HCT116 (cell line): ENCODE data around the gene PLCH2. TPM values are rescaled to one million over a fixed set of nuclear protein-coding genes. Genes with fewer than 3 reads are reported as not detected.

Experiments
- ATAC-seq: fragments of 200-7000 bp; cut with Tn5 transposase; 2 replicates; pipeline ENCODE4 v1.9.1; 2020; ENCODE audit warnings: mild to moderate bottlenecking, moderate library complexity
- BruUV-seq: library from RNA; stranded (reverse); fragments of 400-500 nt; replicated peaks from 2 replicates; lab custom pipeline; 2021; lab: Mats Ljungman, UMichigan
- CTCF ChIA-PET: fragments of 300-600 bp; sonication (Branson Sonifier 250); formaldehyde crosslinking; loops from one replicate; lab custom pipeline; 2021; ENCODE audit warnings: antibody characterized with exemption; lab: Charles Lee
- POLR2A ChIA-PET: fragments of 300-600, 350-600 bp; sonication (Branson Sonifier 250); formaldehyde crosslinking; loops from one replicate; lab custom pipeline; 2021; ENCODE audit warnings: antibody characterized with exemption; lab: Charles Lee
- RAD21 ChIA-PET, 2 experiments: fragments of 300-600 bp; sonication (Branson Sonifier 250); formaldehyde crosslinking; loops; one replicate each; lab custom pipeline; 2023; ENCODE audit warnings: low total read pairs in 2 of 2; ENCODE audit not compliant: uncharacterized antibody in 2 of 2, unreplicated experiment in 2 of 2, low non-redundant PET in 1 of 2; lab: Charles Lee
- DNase-seq: peaks from one replicate; pipeline ENCODE4 v3.0.0-alpha.2; 2010; ENCODE audit warnings: low read depth, low spot score
- H2AFZ ChIP-seq: fragments of 200-600 bp; shearing (Covaris generic), sonication (generic); 2 replicates; pipeline ENCODE4 v1.6.1; 2017; ENCODE audit warnings: low read depth, mixed run types, mixed read lengths, antibody characterized with exemption, low read length; ENCODE audit not compliant: poor library complexity, severe bottlenecking
- H3K27ac ChIP-seq: 2 replicates; pipeline ENCODE4 v1.5.1; 2012; ENCODE audit warnings: low read depth, low read length
- H3K27me3 ChIP-seq: fragments of 200-600 bp; sonication (generic); 2 replicates; pipeline ENCODE4 v1.6.1; 2016; ENCODE audit warnings: mixed run types, low read length, mixed read lengths; ENCODE audit not compliant: insufficient read depth
- H3K36me3 ChIP-seq, 2 experiments: fragments of 200-500 bp in 1 of 2; fragments of 200-600 bp in 1 of 2; sonication (Bioruptor generic) in 1 of 2; sonication (generic) in 1 of 2; 2 replicates each; pipeline versions ENCODE4 v1.5.1 to v1.6.1; 2014 to 2016; ENCODE audit warnings: low read length in 2 of 2, inconsistent platforms in 1 of 2, mixed read lengths in 1 of 2, mixed run types in 1 of 2; ENCODE audit not compliant: insufficient read depth in 2 of 2, control insufficient read depth in 1 of 2
- H3K4me1 ChIP-seq, 2 experiments: fragments of 200-600 bp in 1 of 2; sonication (generic) in 1 of 2; 2 replicates each; pipeline versions ENCODE4 v1.5.1 to v1.6.1; 2012 to 2017; ENCODE audit warnings: low read length in 2 of 2, inconsistent platforms in 1 of 2, mild to moderate bottlenecking in 1 of 2, mixed read lengths in 1 of 2, mixed run types in 1 of 2, moderate library complexity in 1 of 2; ENCODE audit not compliant: insufficient read depth in 2 of 2, control insufficient read depth in 1 of 2
- H3K4me2 ChIP-seq: fragments of 200-600 bp; sonication (generic); 2 replicates; pipeline ENCODE4 v1.6.1; 2017; ENCODE audit warnings: mixed run types, low read length, mixed read lengths
- H3K4me3 ChIP-seq, 2 experiments: fragments of 200-600 bp in 1 of 2; sonication (generic) in 1 of 2; replicated peaks in 1 of 2; 2 replicates each; pipeline ENCODE4 v1.5.1; 2011 to 2016; ENCODE audit warnings: low read length in 2 of 2, control low read depth in 1 of 2, low read depth in 1 of 2, mild to moderate bottlenecking in 1 of 2, mixed read lengths in 1 of 2, mixed run types in 1 of 2
- H3K79me2 ChIP-seq: fragments of 200-600 bp; sonication (generic); 2 replicates; pipeline ENCODE4 v1.6.1; 2017; ENCODE audit warnings: mild to moderate bottlenecking, mixed run types, low read length, moderate library complexity, mixed read lengths; ENCODE audit not compliant: insufficient read depth
- H3K9ac ChIP-seq: fragments of 200-600 bp; sonication (generic); 2 replicates; pipeline ENCODE4 v1.6.1; 2016; ENCODE audit warnings: low read length, mixed read lengths
- H3K9me2 ChIP-seq: fragments of 200-600 bp; sonication (generic), shearing (Covaris generic); 2 replicates; pipeline ENCODE4 v1.6.1; 2017; ENCODE audit warnings: mixed run types, mild to moderate bottlenecking, moderate library complexity; ENCODE audit not compliant: insufficient read depth
- H3K9me3 ChIP-seq, 2 experiments: fragments of 200-500 bp in 1 of 2; fragments of 200-600 bp in 1 of 2; sonication (Bioruptor generic) in 1 of 2; sonication (generic) in 1 of 2; 2 replicates each; pipeline ENCODE4 v1.6.1; 2014 to 2017; ENCODE audit warnings: low read length in 2 of 2, mixed read lengths in 2 of 2, inconsistent platforms in 1 of 2, low read depth in 1 of 2, mild to moderate bottlenecking in 1 of 2, mixed run types in 1 of 2, moderate library complexity in 1 of 2; ENCODE audit not compliant: control insufficient read depth in 1 of 2, insufficient read depth in 1 of 2
- H4K20me1 ChIP-seq: fragments of 200-600 bp; sonication (generic), shearing (Covaris generic); 2 replicates; pipeline ENCODE4 v1.6.1; 2017; ENCODE audit warnings: mixed run types, mild to moderate bottlenecking, moderate library complexity; ENCODE audit not compliant: insufficient read depth
- ATF3 ChIP-seq: IDR thresholded peaks from 2 replicates; pipeline ENCODE4 v1.6.1; 2012
- CBX3 ChIP-seq: IDR thresholded peaks from 2 replicates; pipeline ENCODE4 v1.6.1; 2012; ENCODE audit warnings: low read depth
- CEBPB ChIP-seq: IDR thresholded peaks from 2 replicates; pipeline ENCODE4 v1.6.1; 2012; ENCODE audit warnings: low read depth
- CTCF ChIP-seq, 3 experiments: fragments of 200-600 bp in 1 of 3; sonication (generic) in 1 of 3; IDR thresholded peaks in 2 of 3; conservative IDR thresholded peaks in 1 of 3; 2 replicates each; pipeline ENCODE4 v1.5.1; 2012 to 2017; ENCODE audit warnings: low read depth in 2 of 3, low read length in 2 of 3, antibody characterized with exemption in 1 of 3, borderline replicate concordance in 1 of 3, control low read depth in 1 of 3, mild to moderate bottlenecking in 1 of 3, mixed read lengths in 1 of 3, mixed run types in 1 of 3, moderate library complexity in 1 of 3; ENCODE audit not compliant: insufficient read depth in 1 of 3
- EGR1 ChIP-seq: IDR thresholded peaks from 2 replicates; pipeline ENCODE4 v1.6.1; 2012; ENCODE audit warnings: low read depth
- ELF1 ChIP-seq: IDR thresholded peaks from 2 replicates; pipeline ENCODE4 v1.6.1; 2012; ENCODE audit warnings: low read depth, borderline replicate concordance
- EZH2 ChIP-seq: fragments of 200-600 bp; sonication (generic); IDR thresholded peaks from 2 replicates; pipeline ENCODE4 v1.6.1; 2017; ENCODE audit warnings: antibody characterized with exemption, mixed run types
- EZH2phosphoT487 ChIP-seq: fragments of 200-600 bp; IDR thresholded peaks from 2 replicates; pipeline ENCODE4 v1.6.1; 2018; ENCODE audit warnings: antibody characterized with exemption, borderline replicate concordance
- FOSL1 ChIP-seq: IDR thresholded peaks from 2 replicates; pipeline ENCODE4 v1.6.1; 2012; ENCODE audit warnings: low read depth
- JUND ChIP-seq: IDR thresholded peaks from 2 replicates; pipeline ENCODE4 v1.6.1; 2012
- MAX ChIP-seq: IDR thresholded peaks from 2 replicates; pipeline ENCODE4 v1.6.1; 2012
- POLR2A ChIP-seq: IDR thresholded peaks from 2 replicates; pipeline ENCODE4 v1.7.0; 2011; ENCODE audit warnings: borderline replicate concordance; ENCODE audit not compliant: insufficient read depth, insufficient read length; ENCODE audit errors: extremely low read depth
- POLR2AphosphoS5 ChIP-seq: IDR thresholded peaks from 2 replicates; pipeline ENCODE4 v1.6.1; 2011; ENCODE audit warnings: mild to moderate bottlenecking, low read depth, low read length, moderate library complexity
- RAD21 ChIP-seq: IDR thresholded peaks from 2 replicates; pipeline ENCODE4 v1.6.1; 2012; ENCODE audit warnings: low read depth, mild to moderate bottlenecking
- SRF ChIP-seq: IDR thresholded peaks from 2 replicates; pipeline ENCODE4 v1.6.1; 2012; ENCODE audit warnings: low read depth
- TCF7L2 ChIP-seq: IDR thresholded peaks from 2 replicates; pipeline ENCODE4 v1.7.0; 2011; ENCODE audit warnings: borderline replicate concordance, inconsistent platforms; ENCODE audit not compliant: insufficient read depth, insufficient read length; ENCODE audit errors: extremely low read depth
- YY1 ChIP-seq: IDR thresholded peaks from 2 replicates; pipeline ENCODE4 v1.6.1; 2011; ENCODE audit warnings: low read length, low read depth, moderate library complexity, mild to moderate bottlenecking; ENCODE audit not compliant: insufficient replicate concordance; ENCODE audit errors: extremely low read depth
- ZBTB33 ChIP-seq: IDR thresholded peaks from 2 replicates; pipeline ENCODE4 v1.6.1; 2011; ENCODE audit warnings: mild to moderate bottlenecking, low read length, moderate library complexity; ENCODE audit not compliant: insufficient replicate concordance; ENCODE audit errors: extremely low read depth
- ZFX ChIP-seq: fragments of 450-650 bp; IDR thresholded peaks from 2 replicates; pipeline ENCODE4 v1.6.1; 2017
- ZNF274 ChIP-seq: fragments of 200-500 bp; sonication (Bioruptor generic); IDR thresholded peaks from 2 replicates; pipeline ENCODE4 v1.6.1; 2014; ENCODE audit warnings: mild to moderate bottlenecking, low read depth, low read length, inconsistent platforms
- intact Hi-C: fragments of 100-400 bp; cut with micrococcal nuclease; formaldehyde crosslinking; loops from 2 replicates; pipeline ENCODE4 v1.10.0; 2022
- total RNA-seq: library from RNA; stranded (reverse); gene quantifications from one replicate; pipeline ENCODE4 v1.2.1, GENCODE V29; 2021; ENCODE audit not compliant: unreplicated experiment

PLCH2 gene
- total RNA-seq, 1 experiment from 2014 or later = 2.0 TPM

- H3K27me3 ChIP-seq = no peaks in the 10 kb centered on the region
- peaks cover 19% of the 10 kb centered on the region for H3K79me2 ChIP-seq
- no peaks in the 10 kb centered on the region for H4K20me1 ChIP-seq
- TF ChIP-seq ATF3 = no peak
- no peak for TF ChIP-seq EGR1
- no peak for TF ChIP-seq SRF
- TF ChIP-seq RAD21 = no peak
- no peak for TF ChIP-seq EZH2
- TF ChIP-seq CTCF (IDR thresholded peaks at IDR 0.05 in 2 of 3, conservative IDR thresholded peaks at IDR 0.05 in 1 of 3; ENCODE audit: borderline replicate concordance in 1 of 3, insufficient read depth in 1 of 3, low read depth in 2 of 3, low read length in 2 of 3) = no peak
- TF ChIP-seq ZBTB33 = no peak
- TF ChIP-seq JUND = no peak
- TF ChIP-seq ZNF274 = no peak
- TF ChIP-seq ELF1 = no peak
- no peak for TF ChIP-seq FOSL1
- TF ChIP-seq POLR2AphosphoS5 = no peak
- no peak for TF ChIP-seq CEBPB
- no peak for TF ChIP-seq EZH2phosphoT487
- TF ChIP-seq MAX = no peak
- no peak for TF ChIP-seq TCF7L2
- no peak for TF ChIP-seq ZFX
- TF ChIP-seq YY1 = no peak
- no peak for TF ChIP-seq POLR2A
- no peak for TF ChIP-seq CBX3
- H3K9me2 ChIP-seq = no peaks in the 10 kb centered on the region
- no TSS peak for BruUV-seq
- ChIA-PET RAD21 (no interaction called here), CTCF (no interaction called here), POLR2A (no interaction called here)
- intact Hi-C loops = no loop called here
- H3K27ac ChIP-seq = no peak overlapping the region
- no peaks in the 10 kb centered on the region for H3K9me3 ChIP-seq
- H3K4me2 ChIP-seq = no peak overlapping the region
- H2AFZ ChIP-seq = no peak overlapping the region
- no peak overlapping the region for H3K4me3 ChIP-seq
- ATAC-seq = no peak
- no peaks in the 10 kb centered on the region for H3K4me1 ChIP-seq
- H3K36me3 ChIP-seq = peaks cover 15 to 22% of the 10 kb centered on the region in 2 experiments; a peak in 3 of 4 replicates
- DNase-seq = no peak
- H3K9ac ChIP-seq = no peak overlapping the region
Measured at GRCh38 chr1:2517966-2518365, 41.9 kb downstream of the PLCH2 start.
